DLD1 (cell line): Measurements from ENCODE around the gene ZSCAN16.
"Not testable (repeated sequence)": the region's sequence is repeated elsewhere in the genome, so short reads cannot be mapped to it uniquely, and the experiment has no call there.

Experiments
- in situ Hi-C: cut with HindIII; loops from 2 replicates; pipeline ENCODE4 v1.10.0; 2017; ENCODE audit warnings: low sequenced_read_pairs

The ZSCAN16 gene

DNA sequence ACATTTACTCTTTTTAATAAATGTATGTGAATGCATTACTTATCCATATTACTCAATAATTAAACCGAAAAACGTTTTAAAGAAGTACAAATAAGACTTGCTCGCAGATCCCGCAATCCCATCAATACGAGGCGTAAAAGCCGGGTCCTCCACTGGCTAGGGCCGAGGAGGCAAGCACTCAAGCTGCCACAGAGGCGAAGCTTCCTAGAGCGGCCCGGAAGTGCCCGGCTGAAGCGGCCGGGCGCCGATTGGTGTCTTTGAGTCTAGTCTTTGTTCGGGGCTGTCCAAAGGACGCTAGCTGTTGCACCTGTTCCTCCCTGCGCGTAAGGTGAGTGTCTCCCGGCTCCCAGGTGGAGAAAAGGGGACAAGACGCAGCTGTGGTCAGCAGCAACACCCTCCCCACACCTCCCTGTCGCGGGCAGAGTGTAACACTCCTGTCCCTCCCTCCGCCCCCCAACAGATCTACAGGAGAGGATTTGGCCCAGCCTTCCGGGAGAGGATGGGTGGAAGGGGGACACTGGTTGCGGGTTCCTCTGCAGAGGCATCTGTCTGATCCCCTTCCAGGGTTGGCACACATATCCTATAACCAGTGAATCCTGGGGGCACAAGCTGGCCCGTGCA lies at the start of gene ZSCAN16:
Gene ZSCAN16 (plus strand): TSS at position 260 of the 621 bp plus-strand sequence. CDS start 835 bp downstream, outside the sequence.
- in situ Hi-C loops: no loop called here

DNA sequence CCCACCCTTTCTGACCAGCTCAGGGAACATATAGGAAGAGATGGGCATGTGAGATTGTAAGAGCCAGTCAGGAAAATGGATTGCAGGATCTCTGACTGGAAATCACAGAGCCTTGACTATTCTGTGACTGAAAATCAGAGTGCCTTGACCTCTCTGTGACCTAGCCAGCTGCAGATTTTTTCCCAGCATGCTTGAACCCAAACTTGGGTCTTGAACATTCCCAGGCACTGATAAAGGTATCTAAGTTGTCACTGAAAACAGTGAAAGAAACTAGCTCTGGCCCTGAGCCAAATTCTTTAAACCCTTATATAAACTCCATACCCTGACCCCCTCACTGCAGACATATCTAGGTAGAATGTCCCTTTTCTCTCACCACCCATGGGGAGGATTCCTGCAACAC lies 46.4 kb upstream of the ZSCAN16 start:
- in situ Hi-C loops: no loop called here

DNA sequence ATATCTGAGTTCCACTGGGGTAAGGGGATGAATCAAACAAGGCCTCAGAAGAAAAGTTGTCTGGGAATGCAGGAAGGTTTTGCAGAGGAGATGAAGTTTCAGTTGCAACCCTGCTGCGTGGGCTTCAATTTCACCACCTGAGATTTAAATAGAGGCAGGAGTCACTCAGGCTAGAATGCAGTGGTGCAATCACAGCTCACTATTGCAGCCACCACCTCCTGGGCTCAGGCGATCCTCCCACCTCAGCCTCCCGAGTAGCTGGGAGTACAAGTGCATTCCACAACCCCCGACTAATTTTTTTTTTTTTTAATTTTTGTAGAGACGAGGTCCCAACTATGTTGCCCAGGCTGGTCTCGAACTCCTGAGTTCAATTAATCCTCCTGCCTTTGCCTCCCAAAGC lies 45.6 kb upstream of the ZSCAN16 start:
- in situ Hi-C loops: no loop called here

DNA sequence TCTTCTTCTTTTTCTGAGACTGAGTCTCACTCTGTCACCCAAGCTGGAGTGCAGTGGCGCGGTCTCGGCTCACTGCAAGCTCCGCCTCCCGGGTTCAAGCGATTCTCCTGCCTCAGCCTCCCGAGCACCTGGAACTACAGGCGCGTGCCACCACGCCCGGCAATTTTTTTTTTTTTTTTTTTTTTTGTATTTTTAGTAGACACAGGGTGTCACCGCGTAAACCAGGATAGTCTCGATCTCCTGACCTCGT lies 44.1 kb upstream of the ZSCAN16 start, which contains the start of gene ZNF165:
Gene ZNF165 (plus strand): TSS at position 188 of the 250 bp plus-strand sequence. CDS start 4,913 bp downstream, outside the sequence.
- in situ Hi-C loops: not testable (repeated sequence)

DNA sequence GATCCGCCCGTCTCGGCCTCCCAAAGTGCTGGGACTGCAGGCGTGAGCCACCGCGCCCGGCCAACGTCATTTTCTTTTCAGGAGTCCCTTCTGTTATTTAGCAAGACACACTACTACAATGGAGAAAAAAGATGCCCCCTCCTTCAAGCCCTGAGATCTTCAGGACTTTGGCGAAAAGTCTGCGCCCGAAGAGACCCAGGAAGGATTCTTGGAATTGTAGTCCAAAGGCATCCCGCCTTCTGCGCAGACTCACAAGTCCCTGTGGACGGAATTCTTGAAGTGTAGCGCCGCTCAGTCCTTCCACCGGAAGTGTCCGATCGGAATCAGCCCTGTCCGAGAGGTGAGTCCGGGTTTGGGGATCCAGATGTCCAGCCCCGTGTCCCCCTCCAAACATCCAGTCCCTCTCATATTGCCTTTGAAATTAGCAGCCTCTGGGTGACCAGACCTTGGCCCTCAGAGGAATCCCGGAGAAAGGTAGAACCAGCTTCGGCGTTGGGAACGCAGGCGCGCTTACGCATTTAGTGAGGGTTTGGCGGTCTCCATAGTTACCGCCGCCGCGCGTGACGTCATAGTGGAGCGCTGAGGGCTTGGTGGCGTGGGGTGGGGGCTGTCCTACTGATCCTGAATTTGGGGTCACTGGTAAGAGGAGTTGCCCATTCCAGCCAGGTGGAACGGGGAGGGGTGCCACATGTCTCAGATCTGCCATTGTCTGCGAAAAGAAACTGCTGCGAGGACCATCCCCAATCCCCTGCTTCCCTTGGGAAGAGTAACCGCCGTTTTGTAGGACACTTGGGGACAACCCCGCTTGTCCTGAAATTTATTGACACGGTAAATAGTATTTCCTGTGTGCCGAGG lies 43.6 kb upstream of the ZSCAN16 start:
- in situ Hi-C loops: no loop called here

DNA sequence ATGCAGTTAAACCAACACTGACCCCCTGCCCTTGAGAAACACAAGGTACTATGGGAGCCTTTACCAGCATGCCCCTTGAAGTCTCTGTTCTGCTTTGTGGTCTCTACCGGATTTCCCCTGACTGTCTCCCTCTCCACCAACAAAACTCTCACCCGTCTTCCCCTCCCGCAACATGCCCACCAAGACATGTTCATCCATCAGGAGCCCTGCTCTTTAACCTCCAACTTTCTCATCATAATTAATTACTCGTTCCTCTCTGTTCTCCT lies 43.0 kb upstream of the ZSCAN16 start:
- in situ Hi-C loops: no loop called here

DNA sequence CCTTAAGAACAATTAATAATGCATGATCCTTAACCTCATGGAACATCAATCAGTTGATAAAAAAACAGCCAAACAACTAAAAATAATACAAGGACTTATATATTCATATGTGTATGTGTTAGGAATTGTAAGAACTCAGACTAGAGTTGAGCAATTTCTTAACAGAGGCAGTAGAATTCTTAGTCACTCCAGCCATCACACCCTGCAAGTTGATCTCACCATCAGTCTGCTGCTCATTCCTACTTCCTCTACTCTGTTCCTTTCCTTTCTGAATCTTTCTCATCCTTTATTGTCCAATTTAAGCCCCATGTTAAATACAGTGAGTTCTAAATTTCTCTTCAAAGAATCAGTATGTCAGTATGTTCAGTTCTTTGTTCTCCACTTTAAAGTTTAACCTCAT lies 41.5 kb upstream of the ZSCAN16 start:
- in situ Hi-C loops: no loop called here

DNA sequence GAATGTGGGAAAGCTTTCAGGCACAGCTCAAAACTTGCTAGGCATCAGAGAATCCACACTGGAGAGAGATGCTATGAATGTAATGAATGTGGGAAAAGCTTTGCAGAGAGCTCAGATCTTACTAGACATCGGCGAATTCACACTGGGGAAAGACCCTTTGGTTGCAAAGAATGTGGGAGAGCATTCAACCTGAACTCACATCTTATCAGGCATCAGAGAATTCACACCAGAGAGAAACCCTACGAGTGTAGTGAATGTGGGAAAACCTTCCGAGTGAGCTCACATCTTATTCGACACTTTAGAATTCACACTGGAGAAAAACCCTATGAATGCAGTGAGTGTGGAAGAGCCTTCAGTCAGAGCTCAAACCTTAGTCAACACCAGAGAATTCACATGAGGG lies 35.4 kb upstream of the ZSCAN16 start:
- in situ Hi-C loops: no loop called here

DNA sequence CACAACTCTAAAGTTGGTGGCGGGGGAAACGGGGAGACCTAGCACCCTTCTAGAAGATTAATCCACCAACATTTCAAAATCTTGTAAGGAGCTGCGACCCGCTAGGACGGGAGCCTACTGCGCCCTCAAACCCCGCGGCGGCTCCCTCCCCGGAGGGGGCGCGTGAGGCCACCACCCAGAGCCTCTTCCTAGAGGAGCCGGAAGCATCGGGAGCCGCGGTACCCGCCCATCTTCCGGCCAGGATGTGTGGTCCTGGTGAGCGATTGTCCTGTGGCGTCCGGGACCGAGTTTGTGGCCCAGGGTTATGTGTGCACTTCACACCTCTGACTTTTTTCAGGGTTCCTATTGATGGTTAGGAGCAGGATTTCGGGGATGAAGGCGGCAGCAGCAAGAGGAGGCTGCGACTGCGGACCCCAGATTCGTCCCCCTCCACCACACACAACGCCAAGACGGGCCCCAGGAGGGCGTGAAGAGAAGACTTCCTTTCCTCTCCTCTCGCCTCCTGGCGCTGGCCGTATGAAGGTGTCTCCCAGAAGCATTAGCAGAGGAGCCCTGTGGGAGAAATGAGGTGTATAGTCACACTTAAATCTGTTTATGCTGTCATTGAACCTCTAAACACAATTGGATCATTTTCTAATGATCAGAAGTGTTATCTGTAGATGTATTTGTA lies 33.4 kb upstream of the ZSCAN16 start:
- in situ Hi-C loops: no loop called here

DNA sequence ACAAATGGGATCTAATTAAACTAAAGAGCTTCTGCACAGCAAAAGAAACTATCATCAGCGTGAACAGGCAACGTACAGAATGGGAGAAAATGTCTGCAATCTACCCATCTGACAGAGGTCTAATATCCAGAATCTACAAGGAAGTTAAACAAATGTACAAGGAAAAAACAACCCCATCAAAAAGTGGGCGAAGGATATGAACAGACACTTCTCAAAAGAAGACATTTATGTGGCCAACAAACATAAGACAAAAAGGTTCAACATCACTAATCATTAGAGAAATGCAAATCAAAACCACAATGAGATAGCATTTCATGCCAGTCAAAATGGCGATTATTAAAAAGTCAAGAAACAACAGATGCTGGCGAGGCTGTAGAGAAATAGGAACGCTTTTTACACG lies 22.2 kb upstream of the ZSCAN16 start:
- in situ Hi-C loops: not testable (repeated sequence)

DNA sequence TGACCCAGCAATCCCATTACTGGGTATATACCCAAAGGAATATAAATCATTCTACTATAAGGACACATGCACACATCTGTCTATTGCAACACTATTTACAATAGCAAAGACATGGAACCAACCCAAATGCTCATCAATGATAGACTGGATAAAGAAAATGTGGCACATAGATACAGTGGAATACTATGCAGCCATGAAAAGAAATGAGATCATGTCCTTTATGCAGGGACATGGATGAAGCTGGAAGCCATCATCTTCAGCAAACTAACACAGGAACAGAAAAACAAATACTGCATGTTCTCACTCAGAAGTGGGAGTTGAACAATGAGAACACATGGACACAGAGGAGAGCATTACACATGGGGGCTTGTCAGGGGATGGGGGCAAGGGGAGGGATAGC lies 21.7 kb upstream of the ZSCAN16 start:
- in situ Hi-C loops: not testable (repeated sequence)

DNA sequence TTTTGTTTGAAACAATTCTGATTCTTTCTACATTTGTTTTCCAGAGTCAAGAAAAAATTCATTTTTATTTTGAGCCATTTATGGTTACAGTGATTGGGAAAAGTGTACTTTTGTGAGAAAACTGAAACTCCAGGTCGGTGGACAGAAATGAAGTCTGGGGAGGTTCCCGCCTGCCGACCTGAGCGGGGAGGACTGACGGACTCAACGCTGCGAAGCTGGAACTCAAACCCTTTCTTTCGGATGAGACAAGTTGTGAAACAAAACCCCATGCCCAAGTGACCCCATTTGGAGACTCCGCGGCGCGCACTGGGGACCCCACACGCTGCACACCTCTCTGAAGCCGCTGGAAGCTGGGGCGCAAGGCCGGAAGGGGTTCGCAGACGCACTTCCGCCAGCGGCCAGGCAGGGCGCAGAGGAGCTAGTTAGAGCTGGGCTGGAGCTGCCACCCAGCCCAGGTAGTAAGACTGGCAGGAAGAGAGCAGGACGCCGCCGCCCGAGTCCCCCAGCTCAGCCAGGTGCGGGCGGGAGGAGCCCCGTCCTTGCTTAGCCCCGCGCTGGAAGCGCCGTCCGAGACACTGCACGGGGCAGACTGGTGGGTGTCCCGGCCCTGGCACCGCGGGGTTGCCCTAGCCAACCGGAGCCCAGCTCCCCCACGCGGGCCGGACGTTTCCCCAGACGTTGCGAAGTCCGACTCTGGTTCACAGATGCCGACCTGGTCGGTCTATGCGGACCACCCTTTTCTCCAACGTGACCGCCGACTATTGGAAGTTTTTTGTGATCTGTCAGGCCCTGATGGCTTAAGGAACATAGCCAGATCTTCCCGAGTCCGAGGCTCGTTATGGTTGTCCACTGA lies 19.8 kb upstream of the ZSCAN16 start:
- in situ Hi-C loops: no loop called here

DNA sequence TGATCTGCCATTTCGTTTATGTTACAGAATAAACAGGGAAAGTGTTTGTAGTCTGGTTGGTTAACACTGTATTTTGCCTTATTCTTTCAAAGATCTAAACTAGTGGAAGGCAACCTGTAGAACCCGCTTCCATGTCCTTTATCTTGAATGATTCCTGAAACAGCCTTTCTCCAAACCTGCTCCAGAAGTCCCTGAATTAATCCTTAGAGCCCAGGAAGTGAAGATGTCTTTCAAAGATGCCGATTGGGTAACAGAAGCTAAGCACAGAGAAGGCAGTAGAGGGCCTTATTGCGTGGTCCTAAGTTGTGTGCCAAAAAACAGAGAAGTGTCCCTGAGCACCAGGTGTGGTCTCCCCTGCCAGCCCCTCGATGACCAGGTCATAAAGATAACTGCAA lies 19.2 kb upstream of the ZSCAN16 start:
- in situ Hi-C loops: no loop called here

DNA sequence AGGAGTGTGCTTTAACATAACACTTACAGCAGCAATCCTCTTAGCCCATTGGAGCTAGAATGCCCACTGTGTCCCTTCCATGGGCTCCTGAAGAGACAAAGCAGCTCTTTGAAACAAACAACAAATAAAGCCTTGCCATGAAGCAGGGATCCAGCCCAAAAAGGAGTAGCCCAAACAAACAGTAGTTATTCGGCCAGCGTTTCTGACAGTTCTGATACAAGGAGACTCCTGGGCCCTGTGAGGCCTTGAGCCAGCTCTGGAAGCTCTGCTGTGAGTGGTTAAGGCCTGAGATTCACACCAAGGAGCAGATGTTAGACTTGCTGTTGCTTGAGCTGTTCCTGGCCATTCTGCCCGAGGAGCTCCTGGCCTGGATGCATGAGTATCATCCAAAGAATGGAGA lies 16.9 kb upstream of the ZSCAN16 start:
- in situ Hi-C loops: no loop called here

DNA sequence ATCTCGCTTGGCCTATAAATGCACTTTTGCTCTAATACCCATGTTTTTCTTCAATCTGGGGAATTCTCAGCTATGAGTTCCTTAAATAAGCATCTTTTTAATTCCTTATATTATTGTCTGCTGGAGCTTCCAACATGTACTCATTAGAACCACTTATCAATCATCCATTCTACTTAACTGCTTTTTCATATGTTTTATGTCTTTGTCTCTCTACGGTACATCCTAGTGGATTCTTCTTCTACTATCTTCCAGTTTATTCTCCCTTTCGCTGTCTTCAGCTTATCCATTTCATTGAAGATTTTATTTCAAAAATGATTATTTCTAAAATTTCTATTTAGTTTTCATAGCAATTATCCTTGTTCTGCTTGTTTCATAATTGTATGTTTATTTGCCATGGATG lies 12.4 kb upstream of the ZSCAN16 start:
- in situ Hi-C loops: no loop called here

DNA sequence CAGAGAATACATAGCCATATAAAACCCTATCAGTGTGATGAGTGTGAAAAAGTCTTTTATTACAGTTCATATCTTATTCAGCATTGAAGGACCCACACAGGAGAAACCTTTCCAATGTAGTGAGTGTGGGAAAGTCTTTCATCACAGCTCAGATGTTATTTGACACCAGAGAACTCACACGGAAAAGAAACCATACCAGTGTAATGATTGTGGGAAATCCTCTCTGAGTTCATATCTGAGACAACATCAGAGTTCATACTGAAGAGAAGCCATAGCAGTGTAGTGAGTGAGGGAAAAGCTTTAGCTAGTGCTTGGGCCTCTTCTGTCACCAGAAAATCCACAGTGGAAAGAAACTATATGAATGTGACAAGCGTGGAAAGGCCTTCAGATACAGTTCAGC lies 8.6 kb upstream of the ZSCAN16 start:
- in situ Hi-C loops: no loop called here

DNA sequence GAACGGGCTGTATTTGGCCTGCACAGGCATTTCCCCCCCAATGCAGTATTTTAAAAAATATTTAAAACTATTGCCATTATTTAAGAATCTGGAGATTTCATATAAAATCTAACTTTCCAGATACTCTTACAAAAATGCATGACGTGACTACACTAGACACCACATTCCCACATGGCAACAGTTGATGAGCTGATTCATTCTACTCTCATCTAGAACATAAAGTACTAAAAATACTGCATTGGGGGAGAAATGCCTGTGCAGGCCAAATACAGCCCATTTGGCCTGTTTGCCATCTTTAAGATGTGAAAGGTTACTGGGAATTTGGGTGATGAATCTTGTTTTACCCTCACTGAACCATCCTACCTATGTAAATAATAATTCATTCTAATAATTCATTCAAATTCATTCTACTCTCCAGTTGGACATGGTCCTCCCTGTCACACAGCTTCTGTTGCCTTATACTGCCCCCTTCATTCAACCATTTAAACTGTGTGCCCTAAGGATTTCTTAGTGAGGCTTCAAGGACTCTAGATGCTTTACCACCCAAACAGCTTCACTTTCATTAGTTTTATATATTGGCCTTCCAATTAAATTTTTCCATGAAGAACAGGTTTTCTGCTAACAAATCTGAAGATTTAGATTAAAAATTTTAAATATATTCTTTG lies 6.9 kb upstream of the ZSCAN16 start:
- in situ Hi-C loops: no loop called here

DNA sequence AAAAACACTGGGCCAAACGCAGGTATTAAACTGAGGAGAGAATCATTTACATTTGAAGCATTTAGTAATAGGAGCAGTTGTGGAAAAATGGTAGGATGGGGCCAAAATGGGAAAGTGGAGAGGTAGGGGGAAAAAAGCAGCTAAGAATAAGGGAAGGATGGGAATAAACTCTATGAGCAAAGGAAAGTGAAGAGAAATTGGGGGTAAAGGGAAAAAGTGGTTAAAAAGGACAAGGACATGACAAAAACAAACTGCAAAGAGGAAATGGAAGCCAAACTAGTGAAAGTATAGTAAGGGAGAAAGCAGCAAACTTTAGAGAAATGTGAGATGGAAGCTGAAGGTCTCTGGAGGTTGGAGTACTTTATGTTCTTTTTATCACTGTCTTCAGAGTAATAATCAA lies 6.2 kb upstream of the ZSCAN16 start:
- in situ Hi-C loops: no loop called here

DNA sequence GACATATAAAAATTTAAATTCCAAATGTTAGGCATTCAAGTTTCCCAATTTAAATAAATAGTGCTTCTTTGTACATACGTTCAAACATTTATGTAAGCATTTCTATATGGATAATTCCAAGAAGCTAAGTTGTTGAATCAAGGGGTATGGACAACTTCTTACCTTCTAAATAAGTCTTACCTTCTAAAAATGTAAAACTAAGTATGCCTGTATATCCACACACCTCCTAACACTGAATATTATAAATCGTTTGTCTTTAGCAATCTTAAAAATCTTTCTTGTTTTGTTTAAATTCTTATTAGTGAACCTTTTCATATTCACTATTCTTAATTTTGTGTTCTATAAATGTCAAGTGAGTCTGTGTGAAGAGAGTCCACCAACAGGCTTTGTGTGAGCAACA lies 2.5 kb upstream of the ZSCAN16 start:
- in situ Hi-C loops: no loop called here

DNA sequence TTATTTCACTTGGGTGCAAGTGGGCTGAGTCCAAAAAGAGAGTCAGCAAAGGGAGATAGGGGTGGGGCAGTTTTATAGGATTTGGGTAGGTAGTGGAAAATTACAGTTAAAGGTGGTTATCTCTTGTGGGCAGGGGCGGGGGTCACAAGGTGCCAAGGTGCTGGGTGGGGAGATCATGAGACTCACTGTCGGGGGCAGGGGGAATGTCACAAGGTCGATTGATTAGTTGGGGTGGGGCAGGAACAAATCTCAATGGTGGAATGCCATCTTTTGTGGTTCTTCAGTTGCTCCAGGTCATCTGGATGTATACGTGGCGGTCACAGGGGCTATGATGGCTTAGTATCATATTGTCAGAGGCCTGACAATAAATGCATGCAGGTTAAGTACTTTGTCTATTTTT lies 2.1 kb upstream of the ZSCAN16 start:
- in situ Hi-C loops: not testable (repeated sequence)

DNA sequence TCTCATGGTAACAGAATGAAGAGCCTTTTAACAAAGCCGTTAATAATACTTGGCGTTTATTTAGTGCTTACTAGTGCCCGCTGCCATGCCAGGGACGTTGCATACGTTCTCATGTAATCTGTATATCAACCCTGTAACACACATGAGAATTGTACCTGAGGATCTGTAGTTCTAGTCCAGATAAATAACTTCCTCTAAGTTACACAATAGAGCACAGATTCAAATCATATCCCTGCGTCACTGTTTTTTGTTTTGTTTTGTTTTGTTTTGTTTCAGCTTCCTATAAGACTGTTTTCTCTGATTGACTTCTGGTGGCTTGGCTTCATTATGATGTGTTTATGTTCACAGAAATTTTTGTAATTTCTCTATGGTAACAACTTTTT lies 553 bp downstream of the ZSCAN16 start:
- in situ Hi-C loops: no loop called here
